Upper lobe of left lung (tissue), 4 donors: ENCODE data around the gene ZNF282.

Source experiments
- CTCF ChIP-seq, 6 experiments: fragments of 450-650 bp in 4 of 6; fragments of 200-600 bp in 2 of 6; sonication (generic) in 2 of 6; IDR thresholded peaks; one replicate each; pipeline ENCODE4 v1.5.1; 2016 to 2019; ENCODE audit warnings: antibody characterized with exemption in 6 of 6
- POLR2A ChIP-seq, 4 donors: fragments of 450-650 bp; IDR thresholded peaks; one replicate each; pipeline ENCODE4 v1.5.1; 2016 to 2017; ENCODE audit warnings: antibody characterized with exemption in 4 of 4, mild to moderate bottlenecking in 2 of 4

- no peak for TF ChIP-seq POLR2A (IDR thresholded peaks at IDR 0.05)
- TF ChIP-seq CTCF (IDR thresholded peaks at IDR 0.05): no peak
These were observed 22.8 kb upstream of the ZNF282 start for GRCh38 chr7:149172534-149172920.
